Gastrocnemius medialis (tissue), 4 donors: ENCODE results near the gene PAGR1. TPM values are rescaled to one million over a fixed set of nuclear protein-coding genes. Genes with fewer than 3 reads are reported as not detected.

Experiments
- ATAC-seq, 2 donors: fragments of 150-250 bp; one replicate each; pipeline ENCODE4 v1.9.1; 2016
- DNase-seq, 2 donors: peaks; one replicate each; pipeline ENCODE4 v3.0.0-alpha.2; 2019
- H3K27ac ChIP-seq, 4 donors: fragments of 200-600 bp; sonication (generic); 1 replicate in 1 of 4; 2 replicates in 3 of 4; pipeline ENCODE4 v1.5.1; 2016 to 2018; ENCODE audit warnings: mild to moderate bottlenecking in 2 of 4, moderate library complexity in 1 of 4
- H3K27me3 ChIP-seq, 3 donors: fragments of 200-600 bp; sonication (generic) in 2 of 3; 1 replicate in 1 of 3; 2 replicates in 2 of 3; pipeline versions ENCODE4 v1.5.1 to v1.6.0; 2016 to 2019; ENCODE audit warnings: mild to moderate bottlenecking in 1 of 3, moderate library complexity in 1 of 3
- H3K36me3 ChIP-seq, 2 donors: fragments of 200-600 bp; sonication (generic) in 1 of 2; one replicate each; pipeline ENCODE4 v1.5.1; 2017 to 2018
- H3K4me1 ChIP-seq, 2 donors: fragments of 200-600 bp; sonication (generic) in 1 of 2; one replicate each; pipeline ENCODE4 v1.5.1; 2016 to 2017; ENCODE audit warnings: mild to moderate bottlenecking in 2 of 2
- H3K4me3 ChIP-seq, 4 donors: fragments of 200-600 bp; sonication (generic) in 3 of 4; 1 replicate in 1 of 4; 2 replicates in 3 of 4; pipeline ENCODE4 v1.5.1; 2016 to 2019; ENCODE audit warnings: mild to moderate bottlenecking in 2 of 4
- H3K9me3 ChIP-seq, 3 donors: fragments of 200-600 bp; sonication (generic) in 2 of 3; 1 replicate in 1 of 3; 2 replicates in 2 of 3; pipeline ENCODE4 v1.5.1; 2016 to 2019
- POLR2A ChIP-seq, 2 donors: fragments of 450-650 bp; IDR thresholded peaks; one replicate each; pipeline ENCODE4 v1.6.1; 2017; ENCODE audit warnings: antibody characterized with exemption in 2 of 2, mild to moderate bottlenecking in 2 of 2, moderate library complexity in 2 of 2
- in situ Hi-C, 4 donors: fragments of 200-750 bp; cut with MboI; loops; one replicate each; pipeline versions ENCODE4 v1.15.0 to v1.8.0; 2017; ENCODE audit warnings: low sequenced_read_pairs in 4 of 4
- intact Hi-C: fragments of 100-400 bp; cut with DNase I; formaldehyde crosslinking; loops from one replicate; pipeline ENCODE4 v1.15.1; 2023; ENCODE audit warnings: low total_unique reads
- total RNA-seq, 4 donors: library from RNA; depleted of rRNA; stranded (reverse); fragments of >200 nt; gene quantifications; one replicate each; pipeline versions ENCODE4 v1.1.0 to v1.2.3, GENCODE V29; 2016
- TF ChIP-seq, protein P1 (sequence below), 5 experiments: fragments of 450-650 bp in 3 of 5; fragments of 200-600 bp in 2 of 5; sonication (generic) in 2 of 5; IDR thresholded peaks in 4 of 5; conservative IDR thresholded peaks in 1 of 5; 1 replicate in 4 of 5; 2 replicates in 1 of 5; pipeline ENCODE4 v1.5.1; 2016 to 2019; ENCODE audit warnings: antibody characterized with exemption in 5 of 5, mild to moderate bottlenecking in 3 of 5, moderate library complexity in 3 of 5

Gene PAGR1
- total RNA-seq, 4 donors from 2014 or later, result 15.5 to 29.2 (median 21.7) TPM

- Histone ChIP-seq H3K4me3 (no peak overlapping the region), H3K27ac (no peak overlapping the region), H3K36me3 (peaks cover 0 to 75% of the 10 kb centered on the region in 2 donors), H3K9me3 (no peaks in the 10 kb centered on the region), H3K27me3 (no peaks in the 10 kb centered on the region), H3K4me1 (no peaks in the 10 kb centered on the region)
- in situ Hi-C loops (loop anchor here in 2 of 4 donors (10.0 kb wide), 1 partner anchor 145 kb away; no protein-coding TSS in a partner anchor), intact Hi-C loops (no loop called here)
- no peak for ATAC-seq
- TF ChIP-seq POLR2A (IDR thresholded peaks at IDR 0.05), result no peak
- TF ChIP-seq, protein P1, sequence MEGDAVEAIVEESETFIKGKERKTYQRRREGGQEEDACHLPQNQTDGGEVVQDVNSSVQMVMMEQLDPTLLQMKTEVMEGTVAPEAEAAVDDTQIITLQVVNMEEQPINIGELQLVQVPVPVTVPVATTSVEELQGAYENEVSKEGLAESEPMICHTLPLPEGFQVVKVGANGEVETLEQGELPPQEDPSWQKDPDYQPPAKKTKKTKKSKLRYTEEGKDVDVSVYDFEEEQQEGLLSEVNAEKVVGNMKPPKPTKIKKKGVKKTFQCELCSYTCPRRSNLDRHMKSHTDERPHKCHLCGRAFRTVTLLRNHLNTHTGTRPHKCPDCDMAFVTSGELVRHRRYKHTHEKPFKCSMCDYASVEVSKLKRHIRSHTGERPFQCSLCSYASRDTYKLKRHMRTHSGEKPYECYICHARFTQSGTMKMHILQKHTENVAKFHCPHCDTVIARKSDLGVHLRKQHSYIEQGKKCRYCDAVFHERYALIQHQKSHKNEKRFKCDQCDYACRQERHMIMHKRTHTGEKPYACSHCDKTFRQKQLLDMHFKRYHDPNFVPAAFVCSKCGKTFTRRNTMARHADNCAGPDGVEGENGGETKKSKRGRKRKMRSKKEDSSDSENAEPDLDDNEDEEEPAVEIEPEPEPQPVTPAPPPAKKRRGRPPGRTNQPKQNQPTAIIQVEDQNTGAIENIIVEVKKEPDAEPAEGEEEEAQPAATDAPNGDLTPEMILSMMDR (IDR thresholded peaks at IDR 0.05 in 4 of 5, conservative IDR thresholded peaks at IDR 0.05 in 1 of 5), result no peak
- no peak for DNase-seq
These were observed 24.3 kb downstream of the PAGR1 start for GRCh38 chr16:29840240-29840639.

- no peak overlapping the region for H3K27ac ChIP-seq
- no peaks in the 10 kb centered on the region for H3K4me1 ChIP-seq
- no peak for ATAC-seq
- no peak for TF ChIP-seq POLR2A (IDR thresholded peaks at IDR 0.05)
- TF ChIP-seq, protein P1 (IDR thresholded peaks at IDR 0.05 in 4 of 5, conservative IDR thresholded peaks at IDR 0.05 in 1 of 5), result no peak
- H3K27me3 ChIP-seq, result no peaks in the 10 kb centered on the region
- H3K4me3 ChIP-seq, result no peak overlapping the region
- H3K36me3 ChIP-seq, result peaks cover 0 to 78% of the 10 kb centered on the region in 2 donors
- intact Hi-C loops (no loop called here), in situ Hi-C loops (loop anchor here in 2 of 4 donors (10.0 kb wide), 1 partner anchor 147 kb away; no protein-coding TSS in a partner anchor)
- no peak for DNase-seq
- H3K9me3 ChIP-seq, result no peaks in the 10 kb centered on the region
These were observed 25.7 kb downstream of the PAGR1 start for GRCh38 chr16:29841631-29842030.

GRCh38 chr16:29842732-29843346 lies 26.9 kb downstream of the PAGR1 start:
- ATAC-seq (no peak), DNase-seq (no peak)
- in situ Hi-C loops (loop anchor here in 2 of 4 donors (10.0 kb wide), 1 partner anchor 148 kb away; no protein-coding TSS in a partner anchor), intact Hi-C loops (no loop called here)
- Histone ChIP-seq H3K4me3 (no peak overlapping the region), H3K9me3 (no peaks in the 10 kb centered on the region), H3K36me3 (peaks cover 0 to 78% of the 10 kb centered on the region in 2 donors), H3K4me1 (no peaks in the 10 kb centered on the region), H3K27me3 (no peaks in the 10 kb centered on the region), H3K27ac (no peak overlapping the region)
- TF ChIP-seq POLR2A (IDR thresholded peaks at IDR 0.05), result no peak
- TF ChIP-seq, protein P1 (IDR thresholded peaks at IDR 0.05 in 4 of 5, conservative IDR thresholded peaks at IDR 0.05 in 1 of 5), result no peak

DNA sequence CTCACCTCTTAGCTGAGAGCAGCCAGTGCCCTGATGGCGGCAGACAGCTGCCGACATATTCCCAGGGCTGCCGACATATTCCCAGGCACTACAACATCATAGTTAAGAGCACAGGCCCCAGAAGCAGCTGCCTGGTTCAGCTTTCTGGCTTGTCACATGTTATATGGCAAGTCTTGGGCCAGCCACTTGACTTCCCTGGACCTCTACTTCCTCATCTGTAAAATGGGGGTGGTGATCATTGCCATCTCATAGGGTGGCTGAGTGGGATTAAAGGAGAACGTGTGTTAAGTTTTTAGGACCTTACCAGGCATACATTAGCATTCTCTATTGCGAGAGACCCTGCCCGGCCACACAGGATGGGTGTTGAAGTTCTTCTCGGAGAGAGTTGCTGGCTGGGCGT lies 28.0 kb downstream of the PAGR1 start:
- intact Hi-C loops, result no loop called here

More for the DNA sequence above, 28.0 kb downstream of the PAGR1 start:
- in situ Hi-C loops, result loop anchor here in 2 of 4 donors (10.0 kb wide), 1 partner anchor 149 kb away; no protein-coding TSS in a partner anchor
- H3K27ac ChIP-seq, result no peak overlapping the region
- ATAC-seq (no peak), DNase-seq (no peak)
- no peaks in the 10 kb centered on the region for H3K9me3 ChIP-seq
- TF ChIP-seq, protein P1 (IDR thresholded peaks at IDR 0.05 in 4 of 5, conservative IDR thresholded peaks at IDR 0.05 in 1 of 5), result no peak
- H3K4me3 ChIP-seq, result no peak overlapping the region
- no peaks in the 10 kb centered on the region for H3K4me1 ChIP-seq
- no peaks in the 10 kb centered on the region for H3K27me3 ChIP-seq
- peaks cover 0 to 70% of the 10 kb centered on the region in 2 donors for H3K36me3 ChIP-seq
